Tibial nerve (tissue), 4 donors: ENCODE data around the gene TMEM62.

Experiments
- CTCF ChIP-seq, 5 experiments: fragments of 200-600 bp in 3 of 5; fragments of 450-650 bp in 2 of 5; sonication (generic) in 3 of 5; IDR thresholded peaks; one replicate each; pipeline ENCODE4 v1.5.1; 2016 to 2019; ENCODE audit warnings: antibody characterized with exemption in 5 of 5, mild to moderate bottlenecking in 3 of 5, moderate library complexity in 2 of 5
- EP300 ChIP-seq, 2 donors: sonication (generic); formaldehyde crosslinking; IDR thresholded peaks; one replicate each; pipeline ENCODE4 v1.6.1; 2017; ENCODE audit warnings: antibody characterized with exemption in 2 of 2, mild to moderate bottlenecking in 1 of 2

- TF ChIP-seq CTCF (IDR thresholded peaks at IDR 0.05) (no peak), EP300 (IDR thresholded peaks at IDR 0.05) (no peak)
Measured at GRCh38 chr15:43206054-43206453, 72.7 kb downstream of the TMEM62 start.
